ENCODE data around the gene OR2C3.
"Not testable (repeated sequence)": the region's sequence is repeated elsewhere in the genome, so short reads cannot be mapped to it uniquely, and the experiment has no call there.

- TF ChIP-seq, protein P1, sequence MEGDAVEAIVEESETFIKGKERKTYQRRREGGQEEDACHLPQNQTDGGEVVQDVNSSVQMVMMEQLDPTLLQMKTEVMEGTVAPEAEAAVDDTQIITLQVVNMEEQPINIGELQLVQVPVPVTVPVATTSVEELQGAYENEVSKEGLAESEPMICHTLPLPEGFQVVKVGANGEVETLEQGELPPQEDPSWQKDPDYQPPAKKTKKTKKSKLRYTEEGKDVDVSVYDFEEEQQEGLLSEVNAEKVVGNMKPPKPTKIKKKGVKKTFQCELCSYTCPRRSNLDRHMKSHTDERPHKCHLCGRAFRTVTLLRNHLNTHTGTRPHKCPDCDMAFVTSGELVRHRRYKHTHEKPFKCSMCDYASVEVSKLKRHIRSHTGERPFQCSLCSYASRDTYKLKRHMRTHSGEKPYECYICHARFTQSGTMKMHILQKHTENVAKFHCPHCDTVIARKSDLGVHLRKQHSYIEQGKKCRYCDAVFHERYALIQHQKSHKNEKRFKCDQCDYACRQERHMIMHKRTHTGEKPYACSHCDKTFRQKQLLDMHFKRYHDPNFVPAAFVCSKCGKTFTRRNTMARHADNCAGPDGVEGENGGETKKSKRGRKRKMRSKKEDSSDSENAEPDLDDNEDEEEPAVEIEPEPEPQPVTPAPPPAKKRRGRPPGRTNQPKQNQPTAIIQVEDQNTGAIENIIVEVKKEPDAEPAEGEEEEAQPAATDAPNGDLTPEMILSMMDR (IDR thresholded peaks at IDR 0.05), result not testable (repeated sequence)
- TF ChIP-seq POLR2A, POLR2AphosphoS5, EP300 (IDR thresholded peaks at IDR 0.05): not testable (repeated sequence)
Measured at GRCh38 chr1:247521886-247522285, 14.4 kb downstream of the OR2C3 start.

Data from upper lobe of left lung (tissue), 4 donors.